Spleen (tissue), 11 donors: ENCODE results near the gene HAUS3. TPM values are rescaled to one million over a fixed set of nuclear protein-coding genes. Genes with fewer than 3 reads are reported as not detected.
"Not testable (repeated sequence)": the region's sequence is repeated elsewhere in the genome, so short reads cannot be mapped to it uniquely, and the experiment has no call there.

Experiments
- DNase-seq: peaks from one replicate; pipeline ENCODE4 v3.0.0-alpha.2; 2020
- H3K27ac ChIP-seq, 8 donors: fragments of 200-600 bp; sonication (generic) in 7 of 8; 1 replicate in 4 of 8; 2 replicates in 4 of 8; pipeline versions ENCODE4 v1.5.0 to v1.8.0; 2016 to 2021; ENCODE audit warnings: inconsistent platforms in 4 of 8, mild to moderate bottlenecking in 4 of 8, moderate library complexity in 1 of 8
- H3K27me3 ChIP-seq, 7 donors: fragments of 200-600 bp; sonication (generic) in 6 of 7; replicated peaks in 1 of 7; 1 replicate in 4 of 7; 2 replicates in 3 of 7; pipeline versions ENCODE4 v1.5.0 to v1.8.0; 2016 to 2021; ENCODE audit warnings: inconsistent platforms in 3 of 7, mild to moderate bottlenecking in 1 of 7
- H3K36me3 ChIP-seq, 6 donors: fragments of 200-600 bp; sonication (generic) in 5 of 6; 1 replicate in 4 of 6; 2 replicates in 2 of 6; pipeline versions ENCODE4 v1.5.0 to v1.8.0; 2016 to 2021; ENCODE audit warnings: inconsistent platforms in 2 of 6
- H3K4me1 ChIP-seq, 6 donors: fragments of 200-600 bp; sonication (generic) in 5 of 6; 1 replicate in 3 of 6; 2 replicates in 3 of 6; pipeline versions ENCODE4 v1.5.0 to v1.8.0; 2016 to 2021; ENCODE audit warnings: inconsistent platforms in 3 of 6
- H3K4me3 ChIP-seq, 8 donors: fragments of 200-600 bp; sonication (generic) in 7 of 8; 1 replicate in 4 of 8; 2 replicates in 4 of 8; pipeline versions ENCODE4 v1.5.0 to v1.8.0; 2016 to 2021; ENCODE audit warnings: inconsistent platforms in 4 of 8, mild to moderate bottlenecking in 4 of 8, moderate library complexity in 2 of 8
- H3K9me3 ChIP-seq, 8 donors: fragments of 200-600 bp; sonication (generic) in 7 of 8; 1 replicate in 4 of 8; 2 replicates in 4 of 8; pipeline versions ENCODE4 v1.5.0 to v1.8.0; 2016 to 2021; ENCODE audit warnings: inconsistent platforms in 4 of 8
- CTCF ChIP-seq, 11 experiments: fragments of 200-600 bp in 7 of 11; fragments of 450-650 bp in 4 of 11; sonication (generic) in 4 of 11; IDR thresholded peaks in 8 of 11; conservative IDR thresholded peaks in 3 of 11; 1 replicate in 7 of 11; 2 replicates in 4 of 11; pipeline versions ENCODE4 v1.4.0 to v1.8.0; 2016 to 2021; ENCODE audit warnings: antibody characterized with exemption in 11 of 11, inconsistent platforms in 4 of 11, mild to moderate bottlenecking in 1 of 11
- POLR2A ChIP-seq, 3 donors: fragments of 450-650 bp; IDR thresholded peaks; one replicate each; pipeline ENCODE4 v1.5.1; 2017; ENCODE audit warnings: antibody characterized with exemption in 3 of 3, mild to moderate bottlenecking in 1 of 3
- POLR2AphosphoS5 ChIP-seq, 3 donors: sonication (generic); formaldehyde crosslinking; IDR thresholded peaks; one replicate each; pipeline ENCODE4 v1.5.1; 2017; ENCODE audit warnings: antibody characterized with exemption in 3 of 3
- WGBS, 5 donors: extraction: QIAGEN DNeasy Blood & Tissue Kit in 3 of 5; methylation state at CpG; one replicate each; pipeline versions ENCODE4 v1.1.5 to v1.1.7; 2013 to 2018; 5-methylcytosine and 5-hydroxymethylcytosine counted together
- intact Hi-C: fragments of 100-400 bp; cut with DNase I; formaldehyde crosslinking; loops from one replicate; pipeline ENCODE4 v1.15.0; 2023; ENCODE audit warnings: low total_unique reads
- polyA plus RNA-seq, 3 donors: library from polyadenylated mRNA; stranded (reverse); fragments of 200-250 nt; gene quantifications; one replicate each; pipeline ENCODE4 v1.2.1, GENCODE V29; 2013
- total RNA-seq, 7 donors: library from RNA; depleted of rRNA in 3 of 7; stranded (reverse); fragments of >200 nt in 3 of 7; fragmentation: NEBNext Ultra II Directional in 4 of 7; extraction: Animal tissue kit (Norgen Biotek cat#: 25700) in 4 of 7; gene quantifications; one replicate each; pipeline versions ENCODE4 v1.1.0 to v1.2.1, GENCODE V29; 2016 to 2021
- donor health status: healthy with polysubstance abuse.
- donor health status: DM: no; HTN: no; CAD: no; lungs with moderate emphysema.
- donor health status: DM: no; HTN: no; CAD: no.
- donor health status: Bipolar disorder and iron deficiency.
- donor health status: healthy.
- donor health status: DM: no; HTN: no; CAD: no.
- donor health status: DM: yes; HTN: yes; CAD: no.

The HAUS3 gene
- total and polyA plus RNA-seq, 10 donors = 10.3 to 22.4 (median 16.7) TPM

- Histone ChIP-seq H3K27ac (no peak overlapping the region), H3K27me3 (no peaks in the 10 kb centered on the region), H3K4me1 (peaks cover 0 to 9% (median 3%) of the 10 kb centered on the region in 6 donors), H3K9me3 (no peaks in the 10 kb centered on the region), H3K36me3 (peaks cover 0 to 29% (median 5%) of the 10 kb centered on the region in 6 donors), H3K4me3 (no peak overlapping the region)
- TF ChIP-seq POLR2AphosphoS5 (IDR thresholded peaks at IDR 0.05) (no peak), CTCF (IDR thresholded peaks at IDR 0.05 in 8 of 11, conservative IDR thresholded peaks at IDR 0.05 in 3 of 11) (no peak), POLR2A (IDR thresholded peaks at IDR 0.05) (no peak)
- 82 to 97% (median 92%) methylated on average over 6 of the region's 6 CpGs for WGBS, 5 donors
- intact Hi-C loops = no loop called here
- no peak for DNase-seq
Measured at GRCh38 chr4:2219233-2219760, 22.6 kb downstream of the HAUS3 start.

GRCh38 chr4:2218436-2218835 is 23.5 kb downstream of the HAUS3 start:
- TF ChIP-seq CTCF (IDR thresholded peaks at IDR 0.05 in 8 of 11, conservative IDR thresholded peaks at IDR 0.05 in 3 of 11) = no peak
- TF ChIP-seq POLR2A (IDR thresholded peaks at IDR 0.05) = no peak
- no peak for TF ChIP-seq POLR2AphosphoS5 (IDR thresholded peaks at IDR 0.05)
- Histone ChIP-seq H3K27ac (no peak overlapping the region), H3K4me3 (no peak overlapping the region), H3K36me3 (peaks cover 0 to 21% (median 3%) of the 10 kb centered on the region in 6 donors), H3K4me1 (peaks cover 0 to 9% (median 3%) of the 10 kb centered on the region in 6 donors), H3K27me3 (no peaks in the 10 kb centered on the region), H3K9me3 (no peaks in the 10 kb centered on the region)
- 82 to 95% (median 94%) methylated on average over 1 of the region's 1 CpG for WGBS, 5 donors
- intact Hi-C loops = no loop called here
- no peak for DNase-seq

- H3K4me3 ChIP-seq = no peak overlapping the region
- TF ChIP-seq POLR2A (IDR thresholded peaks at IDR 0.05) (no peak), POLR2AphosphoS5 (IDR thresholded peaks at IDR 0.05) (no peak), CTCF (IDR thresholded peaks at IDR 0.05 in 8 of 11, conservative IDR thresholded peaks at IDR 0.05 in 3 of 11) (no peak)
- H3K4me1 ChIP-seq = peaks cover 0 to 9% (median 3%) of the 10 kb centered on the region in 6 donors
- WGBS, 5 donors = 33 to 73% (median 42%) methylated on average over 3 of the region's 3 CpGs
- no peaks in the 10 kb centered on the region for H3K27me3 ChIP-seq
- peaks cover 0 to 13% (median 0%) of the 10 kb centered on the region in 6 donors for H3K36me3 ChIP-seq
- H3K27ac ChIP-seq = no peak overlapping the region
- DNase-seq = no peak
- H3K9me3 ChIP-seq = no peaks in the 10 kb centered on the region
- intact Hi-C loops = no loop called here
Measured at GRCh38 chr4:2217726-2218125, 24.2 kb downstream of the HAUS3 start.

- no peaks in the 10 kb centered on the region for H3K9me3 ChIP-seq
- no peak for DNase-seq
- H3K36me3 ChIP-seq = peaks cover 0 to 2% (median 0%) of the 10 kb centered on the region in 6 donors
- H3K27ac ChIP-seq = no peak overlapping the region
- WGBS, 5 donors = 83 to 92% (median 88%) methylated on average over 1 of the region's 1 CpG
- H3K27me3 ChIP-seq = no peaks in the 10 kb centered on the region
- H3K4me3 ChIP-seq = no peak overlapping the region
- intact Hi-C loops = no loop called here
- no peaks in the 10 kb centered on the region for H3K4me1 ChIP-seq
- TF ChIP-seq CTCF (IDR thresholded peaks at IDR 0.05 in 8 of 11, conservative IDR thresholded peaks at IDR 0.05 in 3 of 11) (no peak), POLR2AphosphoS5 (IDR thresholded peaks at IDR 0.05) (no peak), POLR2A (IDR thresholded peaks at IDR 0.05) (no peak)
Measured at GRCh38 chr4:2212831-2213230, 29.1 kb downstream of the HAUS3 start.

- H3K36me3 ChIP-seq, intact Hi-C loops, H3K4me3 ChIP-seq, H3K9me3 ChIP-seq, H3K27ac ChIP-seq, H3K4me1 ChIP-seq, DNase-seq, H3K27me3 ChIP-seq: not testable (repeated sequence)
- 96 to 100% (median 97%) methylated on average over 1 of the region's 1 CpG for WGBS, 5 donors
Measured at GRCh38 chr4:2202789-2203188, 39.1 kb downstream of the HAUS3 start.
